BJ (cell line): Measurements from ENCODE around the gene BRICD5. TPM values are rescaled to one million over a fixed set of nuclear protein-coding genes. Genes with fewer than 3 reads are reported as not detected.

Source experiments
- CTCF ChIA-PET: fragments of 350-600 bp; formaldehyde crosslinking; extraction: SDS; loops from one replicate; lab custom pipeline; 2021; ENCODE audit warnings: antibody characterized with exemption, inconsistent platforms; lab: Yijun Ruan, JAX
- POLR2A ChIA-PET: fragments of 300-600 bp; sonication (Branson Sonifier 250); formaldehyde crosslinking; extraction: SDS; loops from one replicate; lab custom pipeline; 2021; ENCODE audit warnings: antibody characterized with exemption; lab: Charles Lee
- DNase-seq: peaks from one replicate; pipeline ENCODE4 v3.0.0-alpha.2; 2011; ENCODE audit warnings: low read depth
- H3K27me3 ChIP-seq: 2 replicates; pipeline ENCODE4 v1.6.0; 2011; ENCODE audit warnings: low read length; ENCODE audit not compliant: control insufficient read depth, insufficient read depth
- H3K36me3 ChIP-seq: 2 replicates; pipeline ENCODE4 v1.5.1; 2011; ENCODE audit warnings: low read length; ENCODE audit not compliant: control insufficient read depth, insufficient read depth
- H3K4me3 ChIP-seq: 2 replicates; pipeline ENCODE4 v1.5.1; 2011; ENCODE audit warnings: low read depth, mild to moderate bottlenecking, control low read depth, low read length
- CTCF ChIP-seq: IDR thresholded peaks from 2 replicates; pipeline ENCODE4 v1.5.1; 2011; ENCODE audit warnings: low read depth, mild to moderate bottlenecking, control low read depth, inconsistent platforms, low read length, moderate library complexity; ENCODE audit not compliant: insufficient read depth
- polyA plus RNA-seq: library from polyadenylated mRNA; depleted of rRNA; stranded (reverse); fragments of >200 nt; gene quantifications from 2 replicates; pipeline ENCODE4 v1.2.3, GENCODE V29; 2011

BRICD5 gene
- polyA plus RNA-seq, 1 experiment, result 1.5 TPM

DNA sequence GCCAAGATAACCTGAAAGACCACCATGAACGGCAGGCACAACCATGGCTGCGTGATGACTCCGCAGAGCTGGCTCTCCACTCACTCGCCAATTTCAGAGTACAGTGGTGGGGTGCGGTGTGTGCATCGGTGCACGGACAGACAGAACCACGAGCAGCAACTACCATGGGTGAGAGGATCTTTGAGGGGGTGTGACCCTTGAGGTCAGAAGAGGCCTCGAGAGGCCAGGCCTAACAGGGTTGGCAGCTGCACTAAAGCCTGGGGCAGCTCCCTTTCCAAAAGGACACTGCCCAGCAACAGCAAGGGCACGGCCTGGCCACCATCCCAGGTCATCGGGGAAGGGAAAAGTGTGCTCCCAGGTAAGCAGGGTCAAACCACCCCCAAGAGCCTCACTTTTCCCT lies 42.6 kb upstream of the BRICD5 start:
- no peak for DNase-seq
- H3K4me3 ChIP-seq, result no peak overlapping the region
- no peaks in the 10 kb centered on the region for H3K27me3 ChIP-seq
- ChIA-PET CTCF (interaction anchor here (0.7 kb wide), 1 partner anchor 239 kb away, joined by 3 read pairs; no protein-coding TSS in a partner anchor), POLR2A (no interaction called here)
- peaks cover 25% of the 10 kb centered on the region for H3K36me3 ChIP-seq
- no peak for TF ChIP-seq CTCF

GRCh38 chr16:2252806-2253148 lies 42.1 kb upstream of the BRICD5 start:
- CTCF ChIA-PET, result interaction anchor here (0.7 to 1.6 kb wide), 6 partner anchors 12 to 240 kb away, joined by 3 to 4 read pairs (median 3); partner anchors contain the start of gene RNPS1

DNA sequence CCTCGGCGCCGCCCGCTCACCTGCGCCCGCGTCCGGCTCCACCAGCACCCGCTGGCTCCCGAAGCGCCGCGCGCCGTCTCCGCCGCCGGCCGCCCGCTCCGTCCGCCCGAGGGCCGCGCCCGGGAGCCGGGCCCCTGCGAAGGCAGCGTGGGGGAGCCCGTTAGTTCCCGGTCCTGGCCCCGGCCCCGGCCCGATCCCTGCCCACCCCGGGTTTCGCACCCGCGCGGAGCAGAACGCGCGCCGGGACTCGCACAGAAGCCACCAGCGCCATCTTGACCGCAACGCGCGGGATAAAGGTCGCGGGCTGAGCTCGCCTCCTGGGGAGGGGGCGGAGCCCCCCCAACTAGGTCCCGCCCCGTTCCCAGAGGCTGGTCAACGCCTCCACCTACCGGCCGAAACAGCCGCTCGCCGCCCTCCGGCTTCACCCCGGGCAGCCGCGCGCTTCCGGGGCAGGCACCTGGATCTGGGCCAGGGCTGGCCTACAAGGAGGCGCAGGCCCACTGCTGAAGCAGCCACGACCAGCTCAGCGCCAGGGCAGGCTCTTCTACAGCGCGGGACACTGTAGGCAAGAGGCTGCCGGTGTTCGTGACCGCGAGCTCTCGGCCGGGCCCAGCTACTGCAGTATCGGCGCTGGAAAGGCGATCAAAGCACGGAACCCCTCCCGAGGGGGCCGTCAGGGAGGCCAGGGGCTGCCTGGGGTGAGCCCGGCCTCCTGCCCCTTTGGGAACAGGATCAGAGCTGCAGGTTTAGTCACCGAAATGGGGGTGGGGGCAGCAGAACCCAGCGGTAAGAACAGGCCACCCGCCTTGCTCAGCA lies 40.8 kb upstream of the BRICD5 start, which contains the start of gene ECI1:
Gene ECI1, minus strand, starts transcription at position 292 of the 816 bp plus-strand sequence. Its CDS starts 21 bp downstream, at position 271.
- DNase-seq, result peak; percentile 56
- ChIA-PET POLR2A (no interaction called here), CTCF (interaction anchor here (0.7 to 1.6 kb wide), 16 partner anchors 11 to 250 kb away, joined by 3 to 5 read pairs (median 3); partner anchors contain the start of genes CASKIN1 and RNPS1)
- peaks cover 23% of the 10 kb centered on the region for H3K36me3 ChIP-seq
- peak within 1 kb of the TSS; percentile 57 for H3K4me3 ChIP-seq
- H3K27me3 ChIP-seq, result no peaks in the 10 kb centered on the region
- TF ChIP-seq CTCF, result peak; percentile 74

More at GRCh38 chr16:2252806-2253148, 42.1 kb upstream of the BRICD5 start:
- Histone ChIP-seq H3K4me3 (no peak overlapping the region), H3K36me3 (peaks cover 25% of the 10 kb centered on the region), H3K27me3 (no peaks in the 10 kb centered on the region)
- TF ChIP-seq CTCF, result no peak
- POLR2A ChIA-PET, result no interaction called here
- DNase-seq, result no peak

DNA sequence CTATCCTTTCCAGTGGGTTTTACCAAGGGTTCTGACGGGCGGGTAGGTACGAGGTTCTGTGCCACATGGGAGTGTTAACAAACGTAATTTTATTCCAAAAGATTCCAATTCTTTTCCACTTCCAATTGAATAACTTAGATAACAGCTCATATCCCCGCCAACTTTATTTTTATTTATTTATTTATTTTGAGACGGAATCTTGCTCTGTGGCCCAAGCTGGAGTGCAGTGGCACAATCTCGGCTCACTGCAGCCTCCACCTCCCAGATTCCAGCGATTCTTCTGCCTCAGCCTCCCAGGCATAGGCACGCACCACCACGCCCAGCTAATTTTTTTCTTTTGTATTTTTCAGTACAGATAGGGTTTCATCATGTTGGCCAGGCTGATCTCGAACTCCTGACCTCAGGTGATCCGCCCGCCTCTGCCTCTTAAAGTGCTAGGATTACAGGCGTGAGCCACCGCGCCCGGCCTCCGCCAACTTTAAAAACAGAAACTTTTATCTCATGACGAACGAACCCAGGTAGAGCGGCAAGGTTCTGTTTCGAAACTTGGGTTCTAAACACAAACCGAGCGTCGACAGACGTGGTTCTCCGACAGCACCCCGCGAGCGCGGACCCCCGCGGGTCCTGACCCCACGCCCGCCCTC lies 40.1 kb upstream of the BRICD5 start:
- DNase-seq, result no peak
- H3K36me3 ChIP-seq, result peaks cover 25% of the 10 kb centered on the region
- no peaks in the 10 kb centered on the region for H3K27me3 ChIP-seq
- ChIA-PET CTCF (interaction anchor here (0.7 to 1.6 kb wide), 8 partner anchors 11 to 250 kb away, joined by 3 to 5 read pairs (median 3); no protein-coding TSS in a partner anchor), POLR2A (no interaction called here)
- H3K4me3 ChIP-seq, result peak overlapping the region; percentile 57
- TF ChIP-seq CTCF, result no peak

DNA sequence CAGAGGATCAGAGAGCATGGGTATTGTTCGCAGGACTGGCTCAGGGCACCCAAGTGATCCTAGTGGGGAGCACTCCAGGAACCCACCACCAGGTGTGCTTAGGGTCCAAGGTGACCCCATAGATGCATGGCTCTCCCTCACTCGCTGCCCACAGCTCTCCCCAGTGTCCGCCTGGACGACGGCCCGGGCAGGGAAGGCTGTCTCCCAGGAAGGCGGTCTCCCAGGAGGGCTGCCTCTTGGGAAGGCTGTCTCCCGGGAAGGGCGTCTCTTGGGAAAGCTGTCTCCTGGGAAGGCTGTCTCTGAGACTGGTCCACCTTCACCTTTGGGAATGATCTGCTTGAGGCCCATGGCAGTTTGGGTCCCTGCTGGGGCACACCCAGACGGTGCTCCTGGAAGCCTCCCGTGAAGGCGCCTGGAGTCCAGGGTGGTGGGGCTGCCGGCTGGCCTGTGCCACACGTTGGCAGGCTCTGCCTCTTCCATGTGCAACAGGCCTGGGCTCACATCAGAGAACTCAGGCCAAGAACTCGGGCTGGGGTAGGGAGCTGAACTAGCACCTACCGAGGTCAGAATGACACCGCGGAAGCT lies 35.7 kb upstream of the BRICD5 start:
- TF ChIP-seq CTCF, result no peak
- DNase-seq, result no peak
- Histone ChIP-seq H3K36me3 (peaks cover 28% of the 10 kb centered on the region), H3K4me3 (no peak overlapping the region), H3K27me3 (no peaks in the 10 kb centered on the region)
- CTCF ChIA-PET, result no interaction called here
- POLR2A ChIA-PET, result no interaction called here
